CD4-positive, alpha-beta T cell treated with Interleukin-4 for 1 hour (primary cell): ENCODE data around the gene TRANK1.

Experiments
- DNase-seq, 2 donors: peaks; one replicate each; pipeline ENCODE4 v3.0.0-alpha.2; 2020 to 2022

Gene TRANK1

DNA sequence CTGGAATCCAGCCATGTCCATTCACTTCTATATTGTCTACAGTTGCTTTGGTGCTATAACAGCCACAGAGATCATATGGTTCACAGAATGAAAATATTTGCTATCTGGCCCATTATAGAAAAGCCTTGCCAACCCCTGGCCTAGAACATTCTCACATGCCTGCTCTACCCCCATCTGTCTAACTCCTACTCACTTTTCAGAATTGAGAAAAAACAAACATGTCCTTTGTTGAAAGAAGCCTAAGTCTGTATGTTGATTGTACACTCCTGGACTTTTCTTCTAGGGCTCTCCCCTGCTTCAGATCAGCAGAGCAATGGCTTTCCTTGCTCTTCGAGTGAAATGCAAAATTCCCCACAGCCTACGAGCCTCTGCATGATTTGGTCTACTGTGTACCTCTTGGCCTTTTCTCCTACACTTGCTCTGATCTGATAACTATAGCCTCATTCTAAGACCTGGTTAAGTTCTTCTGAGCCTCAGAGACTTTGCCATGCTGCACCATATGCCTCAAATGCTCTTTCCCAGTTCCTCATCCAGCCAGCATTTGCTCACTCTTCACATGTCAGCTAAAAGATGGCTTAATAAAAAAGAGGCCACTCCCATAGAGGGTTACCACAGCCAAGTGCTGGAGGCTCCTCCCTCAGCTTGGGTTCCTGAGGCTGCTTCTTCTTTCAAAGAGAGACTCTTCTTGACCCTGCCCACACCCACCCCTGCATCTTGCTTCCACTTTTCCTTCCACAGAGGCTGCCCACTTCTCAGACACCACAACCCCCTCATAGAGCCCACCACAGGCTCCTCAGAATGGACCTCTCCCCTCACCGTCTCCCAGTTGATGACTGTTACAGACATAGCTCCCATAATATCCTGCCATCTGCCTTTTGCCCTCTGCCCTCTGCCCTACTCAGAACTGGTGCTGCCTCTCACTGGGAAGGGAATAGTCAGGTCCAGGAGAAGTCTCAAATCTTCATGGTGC, 157.6 kb downstream of the TRANK1 start:
- DNase-seq = peak; percentile 7 to 41

DNA sequence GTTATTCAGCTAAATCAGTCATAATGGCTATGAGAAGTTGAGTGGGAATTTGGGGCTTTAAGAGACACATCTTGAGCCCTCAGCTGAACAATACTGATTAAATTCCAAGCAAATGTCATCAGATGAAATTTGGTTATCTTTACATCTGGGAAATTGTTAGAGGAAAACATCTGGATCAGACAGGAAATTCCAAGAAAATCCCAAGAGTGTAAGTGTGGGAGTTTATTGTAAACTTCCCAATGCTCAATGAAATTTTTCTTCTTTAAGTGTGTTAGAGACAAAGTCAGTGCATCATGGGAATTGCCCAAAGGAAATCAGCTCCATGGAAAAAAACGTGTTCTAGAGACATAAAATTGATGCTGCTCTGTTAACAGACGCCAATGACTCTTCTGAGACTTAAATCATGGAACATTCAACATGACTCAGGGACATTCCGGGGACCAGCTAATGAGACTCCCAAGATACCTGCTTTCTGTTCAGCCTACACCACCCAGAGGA, 160.7 kb downstream of the TRANK1 start:
- no peak for DNase-seq

DNA sequence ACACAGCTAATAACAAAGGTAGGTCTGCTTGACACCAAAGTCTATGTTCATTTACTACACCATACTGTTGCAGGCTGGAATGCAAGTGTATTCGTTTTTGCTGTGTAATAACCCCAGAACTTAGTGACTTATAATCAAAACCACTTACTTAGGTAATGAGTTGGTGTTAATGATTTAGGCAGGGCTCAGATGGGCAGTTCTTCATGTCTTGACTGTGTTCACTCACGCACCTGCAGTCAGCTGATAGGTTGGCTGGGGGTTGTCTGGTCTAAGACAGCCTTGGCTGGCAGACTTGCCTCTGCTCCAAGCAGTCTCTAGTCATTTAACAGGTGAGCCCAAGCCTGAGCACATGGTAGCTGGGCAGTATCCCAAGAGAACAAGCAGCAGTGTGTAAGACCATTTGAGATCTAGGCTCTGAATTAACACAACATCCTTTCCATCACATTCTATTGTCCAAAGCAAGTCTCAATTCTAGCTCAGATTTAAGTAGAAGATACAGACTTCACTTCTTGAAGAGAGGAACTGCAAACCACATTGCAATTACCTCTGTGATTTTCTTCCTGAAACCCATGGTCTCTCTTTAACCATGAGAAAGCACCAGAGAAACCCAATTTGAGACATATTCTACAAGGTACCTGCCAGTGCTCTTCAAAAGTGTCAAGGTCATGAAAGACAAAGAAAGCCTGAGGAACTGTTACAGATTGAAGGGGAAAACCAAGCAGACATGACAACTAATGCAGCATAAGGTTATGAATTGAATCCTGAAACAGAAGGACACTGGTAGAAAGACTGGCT, 167.2 kb downstream of the TRANK1 start:
- no peak for DNase-seq
